HL-60 (cell line): ENCODE measurements around the gene GHRL.
"Not testable (repeated sequence)": the region's sequence is repeated elsewhere in the genome, so short reads cannot be mapped to it uniquely, and the experiment has no call there.

Experiments used
- DNase-seq, 2 experiments: peaks; one replicate each; pipeline ENCODE4 v3.0.0-alpha.2; 2010 to 2020; ENCODE audit warnings: low read depth in 1 of 2, low spot score in 1 of 2
- H3K27ac ChIP-seq: fragments of 250-450 bp; sonication (Bioruptor Pico); replicated peaks from 2 replicates; pipeline ENCODE4 v1.5.1; 2020; ENCODE audit warnings: mild to moderate bottlenecking, moderate library complexity
- H3K27me3 ChIP-seq: fragments of 250-450 bp; sonication (Bioruptor Pico); 2 replicates; pipeline ENCODE4 v1.5.1; 2021; ENCODE audit warnings: mild to moderate bottlenecking, moderate library complexity; ENCODE audit not compliant: insufficient read depth, poor library complexity, severe bottlenecking
- H3K4me3 ChIP-seq: replicated peaks from 2 replicates; pipeline ENCODE4 v1.5.1; 2011; ENCODE audit warnings: mild to moderate bottlenecking, control low read depth, low read length; ENCODE audit not compliant: insufficient read depth
- GABPA ChIP-seq: IDR thresholded peaks from 2 replicates; pipeline ENCODE4 v1.6.1; 2012; ENCODE audit warnings: low read depth
- POLR2AphosphoS5 ChIP-seq: IDR thresholded peaks from 2 replicates; pipeline ENCODE4 v1.6.1; 2012; ENCODE audit warnings: low read depth
- SPI1 ChIP-seq: IDR thresholded peaks from 2 replicates; pipeline ENCODE4 v1.6.1; 2012; ENCODE audit warnings: low read depth, mild to moderate bottlenecking, borderline replicate concordance
- TF ChIP-seq, protein P1 (sequence below): IDR thresholded peaks from one replicate; pipeline ENCODE4 v1.5.1; 2011; ENCODE audit warnings: low read length, control low read depth, inconsistent platforms; ENCODE audit not compliant: insufficient read depth
- TF ChIP-seq, protein P2 (sequence below): IDR thresholded peaks from 2 replicates; pipeline ENCODE4 v1.6.1; 2012; ENCODE audit warnings: low read depth; ENCODE audit not compliant: insufficient replicate concordance

The GHRL gene

DNA sequence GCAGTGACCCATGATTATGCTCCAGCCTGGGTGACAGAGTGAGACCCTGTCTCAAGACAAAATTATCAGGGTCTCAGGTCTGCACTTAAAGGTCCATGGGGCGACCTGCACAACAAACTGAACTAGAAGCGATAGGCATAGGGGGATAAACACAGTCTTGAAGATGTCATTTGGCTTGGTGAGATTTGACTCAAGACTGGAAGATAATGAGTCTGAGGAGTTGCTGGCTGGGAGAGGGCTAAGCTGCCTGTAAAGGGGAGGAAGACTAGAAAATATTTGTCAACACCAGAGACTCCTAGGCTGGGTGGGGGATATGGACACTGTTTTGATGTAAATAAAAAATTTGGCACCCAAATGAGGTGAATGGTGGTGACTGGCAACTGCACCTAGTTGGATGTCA lies 19.8 kb downstream of the GHRL start:
- no peak overlapping the region for H3K27ac ChIP-seq
- no peaks in the 10 kb centered on the region for H3K27me3 ChIP-seq
- H3K4me3 ChIP-seq = no peak overlapping the region
- no peak for DNase-seq
- TF ChIP-seq POLR2AphosphoS5 (no peak), SPI1 (no peak), GABPA (no peak)
- TF ChIP-seq, protein P1, sequence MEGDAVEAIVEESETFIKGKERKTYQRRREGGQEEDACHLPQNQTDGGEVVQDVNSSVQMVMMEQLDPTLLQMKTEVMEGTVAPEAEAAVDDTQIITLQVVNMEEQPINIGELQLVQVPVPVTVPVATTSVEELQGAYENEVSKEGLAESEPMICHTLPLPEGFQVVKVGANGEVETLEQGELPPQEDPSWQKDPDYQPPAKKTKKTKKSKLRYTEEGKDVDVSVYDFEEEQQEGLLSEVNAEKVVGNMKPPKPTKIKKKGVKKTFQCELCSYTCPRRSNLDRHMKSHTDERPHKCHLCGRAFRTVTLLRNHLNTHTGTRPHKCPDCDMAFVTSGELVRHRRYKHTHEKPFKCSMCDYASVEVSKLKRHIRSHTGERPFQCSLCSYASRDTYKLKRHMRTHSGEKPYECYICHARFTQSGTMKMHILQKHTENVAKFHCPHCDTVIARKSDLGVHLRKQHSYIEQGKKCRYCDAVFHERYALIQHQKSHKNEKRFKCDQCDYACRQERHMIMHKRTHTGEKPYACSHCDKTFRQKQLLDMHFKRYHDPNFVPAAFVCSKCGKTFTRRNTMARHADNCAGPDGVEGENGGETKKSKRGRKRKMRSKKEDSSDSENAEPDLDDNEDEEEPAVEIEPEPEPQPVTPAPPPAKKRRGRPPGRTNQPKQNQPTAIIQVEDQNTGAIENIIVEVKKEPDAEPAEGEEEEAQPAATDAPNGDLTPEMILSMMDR = no peak
- TF ChIP-seq, protein P2, sequence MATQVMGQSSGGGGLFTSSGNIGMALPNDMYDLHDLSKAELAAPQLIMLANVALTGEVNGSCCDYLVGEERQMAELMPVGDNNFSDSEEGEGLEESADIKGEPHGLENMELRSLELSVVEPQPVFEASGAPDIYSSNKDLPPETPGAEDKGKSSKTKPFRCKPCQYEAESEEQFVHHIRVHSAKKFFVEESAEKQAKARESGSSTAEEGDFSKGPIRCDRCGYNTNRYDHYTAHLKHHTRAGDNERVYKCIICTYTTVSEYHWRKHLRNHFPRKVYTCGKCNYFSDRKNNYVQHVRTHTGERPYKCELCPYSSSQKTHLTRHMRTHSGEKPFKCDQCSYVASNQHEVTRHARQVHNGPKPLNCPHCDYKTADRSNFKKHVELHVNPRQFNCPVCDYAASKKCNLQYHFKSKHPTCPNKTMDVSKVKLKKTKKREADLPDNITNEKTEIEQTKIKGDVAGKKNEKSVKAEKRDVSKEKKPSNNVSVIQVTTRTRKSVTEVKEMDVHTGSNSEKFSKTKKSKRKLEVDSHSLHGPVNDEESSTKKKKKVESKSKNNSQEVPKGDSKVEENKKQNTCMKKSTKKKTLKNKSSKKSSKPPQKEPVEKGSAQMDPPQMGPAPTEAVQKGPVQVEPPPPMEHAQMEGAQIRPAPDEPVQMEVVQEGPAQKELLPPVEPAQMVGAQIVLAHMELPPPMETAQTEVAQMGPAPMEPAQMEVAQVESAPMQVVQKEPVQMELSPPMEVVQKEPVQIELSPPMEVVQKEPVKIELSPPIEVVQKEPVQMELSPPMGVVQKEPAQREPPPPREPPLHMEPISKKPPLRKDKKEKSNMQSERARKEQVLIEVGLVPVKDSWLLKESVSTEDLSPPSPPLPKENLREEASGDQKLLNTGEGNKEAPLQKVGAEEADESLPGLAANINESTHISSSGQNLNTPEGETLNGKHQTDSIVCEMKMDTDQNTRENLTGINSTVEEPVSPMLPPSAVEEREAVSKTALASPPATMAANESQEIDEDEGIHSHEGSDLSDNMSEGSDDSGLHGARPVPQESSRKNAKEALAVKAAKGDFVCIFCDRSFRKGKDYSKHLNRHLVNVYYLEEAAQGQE = no peak

DNA sequence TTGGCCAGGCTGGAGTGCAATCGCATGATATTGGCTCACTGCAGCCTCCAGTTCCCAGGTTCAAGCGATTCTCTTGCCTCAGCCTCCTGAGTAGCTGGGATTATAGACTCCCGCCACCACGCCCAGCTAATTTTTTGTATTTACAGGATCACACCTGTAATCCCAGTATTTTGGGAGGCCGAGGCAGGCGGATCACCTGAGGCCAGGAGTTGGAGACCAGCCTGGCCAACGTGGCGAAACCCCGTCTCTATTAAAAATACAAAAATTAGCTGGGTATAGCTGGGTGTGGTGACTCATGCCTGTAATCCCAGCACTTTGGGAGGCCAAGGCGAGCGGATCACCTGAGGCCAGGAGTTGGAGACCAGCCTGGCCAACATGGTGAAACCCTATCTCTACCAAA lies 20.3 kb downstream of the GHRL start:
- H3K27ac ChIP-seq = not testable (repeated sequence)

GRCh38 chr3:10269443-10269842 lies 23.3 kb downstream of the GHRL start:
- H3K27ac ChIP-seq = no peak overlapping the region
- H3K4me3 ChIP-seq = no peak overlapping the region
- DNase-seq = no peak
- TF ChIP-seq GABPA (no peak), POLR2AphosphoS5 (no peak), SPI1 (no peak)
- TF ChIP-seq, protein P1 = no peak
- TF ChIP-seq, protein P2 = no peak
- H3K27me3 ChIP-seq = no peaks in the 10 kb centered on the region

More for the DNA sequence above, 20.3 kb downstream of the GHRL start:
- not testable (repeated sequence) for DNase-seq, H3K4me3 ChIP-seq, H3K27me3 ChIP-seq

DNA sequence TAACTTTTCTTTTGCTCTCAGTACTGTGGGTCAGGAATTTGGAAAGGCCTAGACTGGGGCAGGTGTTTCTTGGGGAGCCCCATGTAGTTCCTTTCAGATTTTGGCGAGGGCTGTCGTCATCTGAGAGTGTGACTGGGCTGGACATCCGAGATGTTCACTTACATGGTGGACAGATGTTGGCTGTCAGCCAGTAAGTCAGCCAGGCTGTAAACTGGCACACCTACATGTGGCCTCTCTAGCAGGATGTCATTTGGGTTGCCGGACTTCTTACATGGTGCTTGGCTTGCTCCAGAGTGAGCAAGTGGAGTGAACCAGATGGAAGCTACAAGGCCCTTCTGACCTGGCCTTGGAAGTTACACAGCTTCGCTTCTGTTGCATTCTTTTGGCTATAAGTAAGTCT lies 23.8 kb downstream of the GHRL start:
- H3K27me3 ChIP-seq = no peaks in the 10 kb centered on the region
- no peak overlapping the region for H3K4me3 ChIP-seq
- no peak for DNase-seq
- TF ChIP-seq SPI1 (no peak), POLR2AphosphoS5 (no peak), GABPA (no peak)
- TF ChIP-seq, protein P2 = no peak
- TF ChIP-seq, protein P1 = no peak
- H3K27ac ChIP-seq = no peak overlapping the region
